ENCODE data around the gene TRPM2.

- TF ChIP-seq, protein P1, sequence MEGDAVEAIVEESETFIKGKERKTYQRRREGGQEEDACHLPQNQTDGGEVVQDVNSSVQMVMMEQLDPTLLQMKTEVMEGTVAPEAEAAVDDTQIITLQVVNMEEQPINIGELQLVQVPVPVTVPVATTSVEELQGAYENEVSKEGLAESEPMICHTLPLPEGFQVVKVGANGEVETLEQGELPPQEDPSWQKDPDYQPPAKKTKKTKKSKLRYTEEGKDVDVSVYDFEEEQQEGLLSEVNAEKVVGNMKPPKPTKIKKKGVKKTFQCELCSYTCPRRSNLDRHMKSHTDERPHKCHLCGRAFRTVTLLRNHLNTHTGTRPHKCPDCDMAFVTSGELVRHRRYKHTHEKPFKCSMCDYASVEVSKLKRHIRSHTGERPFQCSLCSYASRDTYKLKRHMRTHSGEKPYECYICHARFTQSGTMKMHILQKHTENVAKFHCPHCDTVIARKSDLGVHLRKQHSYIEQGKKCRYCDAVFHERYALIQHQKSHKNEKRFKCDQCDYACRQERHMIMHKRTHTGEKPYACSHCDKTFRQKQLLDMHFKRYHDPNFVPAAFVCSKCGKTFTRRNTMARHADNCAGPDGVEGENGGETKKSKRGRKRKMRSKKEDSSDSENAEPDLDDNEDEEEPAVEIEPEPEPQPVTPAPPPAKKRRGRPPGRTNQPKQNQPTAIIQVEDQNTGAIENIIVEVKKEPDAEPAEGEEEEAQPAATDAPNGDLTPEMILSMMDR (IDR thresholded peaks at IDR 0.05): no peak
- TF ChIP-seq POLR2AphosphoS5 (IDR thresholded peaks at IDR 0.05; ENCODE audit: low read depth, low read length): no peak
- no peak for TF ChIP-seq TCF7L2 (IDR thresholded peaks at IDR 0.05; ENCODE audit: low read depth, low read length)
- TF ChIP-seq REST (IDR thresholded peaks at IDR 0.05; ENCODE audit: insufficient read depth in 1 of 2, low read depth in 2 of 2, low read length in 1 of 2): no peak
These were observed 61.1 kb downstream of the TRPM2 start for GRCh38 chr21:44414291-44415072.
